CD14-positive monocyte (primary cell): ENCODE results near the gene TMEM132D. TPM values are rescaled to one million over a fixed set of nuclear protein-coding genes. Genes with fewer than 3 reads are reported as not detected.

Experiments used
- DNase-seq, 3 donors: peaks; one replicate each; pipeline ENCODE4 v3.0.0-alpha.2; 2011 to 2022
- H2AFZ ChIP-seq: 2 replicates; pipeline ENCODE4 v1.6.0; 2012; ENCODE audit warnings: mild to moderate bottlenecking, low read depth, low read length, inconsistent platforms; ENCODE audit not compliant: insufficient read depth, poor library complexity, severe bottlenecking
- H3K27ac ChIP-seq, 2 donors: 1 replicate in 1 of 2; 2 replicates in 1 of 2; pipeline ENCODE4 v1.5.1; 2012 to 2013; ENCODE audit warnings: low read length in 2 of 2, control low read depth in 1 of 2, inconsistent platforms in 1 of 2, low read depth in 1 of 2, mild to moderate bottlenecking in 1 of 2
- H3K27me3 ChIP-seq, 2 donors: one replicate each; pipeline versions ENCODE4 v1.6.0 to v1.6.1; 2011 to 2013; ENCODE audit warnings: low read length in 2 of 2; ENCODE audit not compliant: control insufficient read depth in 2 of 2, insufficient read depth in 2 of 2
- H3K36me3 ChIP-seq, 2 donors: replicated peaks in 1 of 2; 1 replicate in 1 of 2; 2 replicates in 1 of 2; pipeline versions ENCODE4 v1.5.1 to v1.6.1; 2012 to 2013; ENCODE audit warnings: low read length in 2 of 2, control low read depth in 1 of 2, inconsistent platforms in 1 of 2, mild to moderate bottlenecking in 1 of 2; ENCODE audit not compliant: insufficient read depth in 2 of 2, control insufficient read depth in 1 of 2
- H3K4me1 ChIP-seq, 2 donors: 1 replicate in 1 of 2; 2 replicates in 1 of 2; pipeline versions ENCODE4 v1.5.1 to v1.6.1; 2012 to 2013; ENCODE audit warnings: low read length in 2 of 2, control low read depth in 1 of 2, inconsistent platforms in 1 of 2, mild to moderate bottlenecking in 1 of 2, moderate library complexity in 1 of 2; ENCODE audit not compliant: insufficient read depth in 2 of 2, control insufficient read depth in 1 of 2
- H3K4me2 ChIP-seq: replicated peaks from 2 replicates; pipeline ENCODE3; 2012; ENCODE audit warnings: low read length, moderate library complexity, mild to moderate bottlenecking; ENCODE audit not compliant: poor library complexity, severe bottlenecking; ENCODE audit errors: extremely low read depth
- H3K4me3 ChIP-seq, 3 experiments: fragments of 200-600 bp in 1 of 3; sonication (generic) in 1 of 3; replicated peaks in 1 of 3; 1 replicate in 2 of 3; 2 replicates in 1 of 3; pipeline ENCODE4 v1.5.1; 2011 to 2013; ENCODE audit warnings: low read length in 3 of 3, mild to moderate bottlenecking in 3 of 3, control low read depth in 2 of 3, low read depth in 2 of 3, inconsistent platforms in 1 of 3, moderate library complexity in 1 of 3
- H3K79me2 ChIP-seq: 2 replicates; pipeline ENCODE4 v1.6.0; 2012; ENCODE audit warnings: mild to moderate bottlenecking, control low read depth, inconsistent platforms, low read length, moderate library complexity; ENCODE audit not compliant: insufficient read depth
- H3K9ac ChIP-seq: 2 replicates; pipeline ENCODE4 v1.6.0; 2017; ENCODE audit warnings: low read length, mild to moderate bottlenecking; ENCODE audit not compliant: insufficient read depth, poor library complexity, severe bottlenecking
- H3K9me3 ChIP-seq, 2 donors: replicated peaks in 1 of 2; 1 replicate in 1 of 2; 2 replicates in 1 of 2; pipeline versions ENCODE4 v1.5.1 to v1.6.1; 2012 to 2013; ENCODE audit warnings: low read length in 2 of 2, control low read depth in 1 of 2; ENCODE audit not compliant: control insufficient read depth in 1 of 2, insufficient read depth in 1 of 2
- H4K20me1 ChIP-seq: 2 replicates; pipeline ENCODE4 v1.6.0; 2012; ENCODE audit warnings: mild to moderate bottlenecking, low read length, control low read depth, moderate library complexity; ENCODE audit not compliant: insufficient read depth
- H3K27ac Mint-ChIP-seq, 7 donors: one replicate each; pipeline ENCODE4 v1.8.0; 2020; ENCODE audit warnings: mild to moderate bottlenecking in 7 of 7, mixed read lengths in 7 of 7, moderate library complexity in 6 of 7, inconsistent platforms in 2 of 7
- H3K27me3 Mint-ChIP-seq, 3 donors: one replicate each; pipeline ENCODE4 v1.8.0; 2021 to 2022; ENCODE audit warnings: low read depth in 3 of 3, mild to moderate bottlenecking in 3 of 3, mixed read lengths in 3 of 3, moderate library complexity in 3 of 3, inconsistent platforms in 1 of 3
- H3K36me3 Mint-ChIP-seq, 2 donors: one replicate each; pipeline ENCODE4 v1.8.0; 2020; ENCODE audit warnings: mixed read lengths in 2 of 2, inconsistent platforms in 1 of 2, mild to moderate bottlenecking in 1 of 2
- H3K4me1 Mint-ChIP-seq: one replicate; pipeline ENCODE4 v1.8.0; 2020; ENCODE audit warnings: mild to moderate bottlenecking, mixed read lengths
- H3K4me3 Mint-ChIP-seq, 2 donors: one replicate each; pipeline ENCODE4 v1.8.0; 2020; ENCODE audit warnings: mild to moderate bottlenecking in 2 of 2, mixed read lengths in 2 of 2, moderate library complexity in 1 of 2
- H3K9me3 Mint-ChIP-seq, 7 donors: one replicate each; pipeline ENCODE4 v1.8.0; 2020 to 2022; ENCODE audit warnings: mixed read lengths in 7 of 7, mild to moderate bottlenecking in 6 of 7, moderate library complexity in 6 of 7, inconsistent platforms in 2 of 7
- CTCF ChIP-seq: fragments of 200-600 bp; IDR thresholded peaks from one replicate; pipeline ENCODE4 v1.8.0; 2022; ENCODE audit warnings: antibody characterized with exemption, mild to moderate bottlenecking
- WGBS: methylation state at CpG from one replicate; pipeline ENCODE4 v1.1.5; 2013; ENCODE audit warnings: missing lambda C conversion rate; ENCODE audit not compliant: insufficient coverage; 5-methylcytosine and 5-hydroxymethylcytosine counted together
- intact Hi-C, 2 donors: fragments of 100-400 bp; cut with micrococcal nuclease; formaldehyde crosslinking; loops; one replicate each; pipeline versions ENCODE4 v1.15.0 to v1.15.1; 2023
- polyA plus RNA-seq, 3 donors: library from polyadenylated mRNA; depleted of rRNA in 1 of 3; unstranded in 2 of 3; stranded (reverse) in 1 of 3; fragments of 300-500 nt in 2 of 3; fragments of >200 nt in 1 of 3; fragmentation: Illumina TruSeq in 2 of 3; gene quantifications; 1 replicate in 2 of 3; 2 replicates in 1 of 3; pipeline ENCODE4 v1.2.3, GENCODE V29; 2012 to 2021

TMEM132D gene
- polyA plus RNA-seq, 3 donors = 0.04 TPM; not detected in 2

- WGBS = 76% methylated on average over 4 of the region's 6 CpGs
- Histone ChIP-seq H3K36me3 (no peaks in the 10 kb centered on the region), H3K27me3 (no peaks in the 10 kb centered on the region), H3K79me2 (no peaks in the 10 kb centered on the region), H2AFZ (no peak overlapping the region), H3K4me1 (no peaks in the 10 kb centered on the region), H3K9me3 (peaks cover 0 to 4% of the 10 kb centered on the region in 2 donors), H3K4me3 (no peak overlapping the region), H3K9ac (no peak overlapping the region), H3K27ac (no peak overlapping the region), H4K20me1 (no peaks in the 10 kb centered on the region), H3K4me2 (no peak overlapping the region)
- no peak for DNase-seq
- peaks cover 0 to 2% (median 1%) of the 10 kb centered on the region in 3 donors for H3K27me3 Mint-ChIP-seq
- no peak for TF ChIP-seq CTCF
- H3K4me1 Mint-ChIP-seq = no peaks in the 10 kb centered on the region
- no peaks in the 10 kb centered on the region for H3K36me3 Mint-ChIP-seq
- H3K4me3 Mint-ChIP-seq = no peak overlapping the region
- peaks cover 0 to 9% (median 2%) of the 10 kb centered on the region in 7 donors for H3K9me3 Mint-ChIP-seq
- no peak overlapping the region for H3K27ac Mint-ChIP-seq
- intact Hi-C loops = no loop called here
Measured at GRCh38 chr12:129074379-129074778, 829.4 kb downstream of the TMEM132D start.

GRCh38 chr12:129073157-129073915, 830.5 kb downstream of the TMEM132D start:
- no peak for DNase-seq
- intact Hi-C loops = no loop called here
- no peak overlapping the region for H3K4me2 ChIP-seq
- H3K27me3 Mint-ChIP-seq = peaks cover 1 to 2% (median 1%) of the 10 kb centered on the region in 3 donors
- H3K9me3 Mint-ChIP-seq = peaks cover 0 to 12% (median 2%) of the 10 kb centered on the region in 7 donors
- H3K79me2 ChIP-seq = no peaks in the 10 kb centered on the region
- WGBS = 97% methylated on average over 13 of the region's 21 CpGs
- no peak overlapping the region for H2AFZ ChIP-seq
- no peak overlapping the region for H3K27ac ChIP-seq
- no peaks in the 10 kb centered on the region for H4K20me1 ChIP-seq
- no peak for TF ChIP-seq CTCF
- no peaks in the 10 kb centered on the region for H3K4me1 Mint-ChIP-seq
- no peak overlapping the region for H3K9ac ChIP-seq
- no peaks in the 10 kb centered on the region for H3K27me3 ChIP-seq
- no peak overlapping the region for H3K4me3 ChIP-seq
- H3K27ac Mint-ChIP-seq = no peak overlapping the region
- H3K4me3 Mint-ChIP-seq = no peak overlapping the region
- no peaks in the 10 kb centered on the region for H3K36me3 ChIP-seq
- H3K4me1 ChIP-seq = no peaks in the 10 kb centered on the region
- peaks cover 0 to 4% of the 10 kb centered on the region in 2 donors for H3K9me3 ChIP-seq
- no peaks in the 10 kb centered on the region for H3K36me3 Mint-ChIP-seq
